ENCODE results near the gene CDKL4. TPM values are rescaled to one million over a fixed set of nuclear protein-coding genes. Genes with fewer than 3 reads are reported as not detected.

Gene CDKL4
- total RNA-seq, 6 experiments from 2014 or later: 0.14 to 0.54 (median 0.34) TPM; not detected in 1

GRCh38 chr2:39232141-39232540 lies 11.6 kb downstream of the CDKL4 start:
- no peaks in the 10 kb centered on the region; the same call in 1 of the 2 replicates for H3K9me3 Mint-ChIP-seq
- no peak for TF ChIP-seq CTCF (IDR thresholded peaks at IDR 0.05)
- H3K4me3 Mint-ChIP-seq: no peak overlapping the region; the same call in 1 of the 2 replicates
- peak overlapping the region; percentile 71 for H3K27ac Mint-ChIP-seq
- no peaks in the 10 kb centered on the region for H3K36me3 Mint-ChIP-seq (ENCODE audit: low read depth)
- peaks cover 38% of the 10 kb centered on the region for H3K4me1 Mint-ChIP-seq (ENCODE audit: low read depth)
- H3K27me3 Mint-ChIP-seq (ENCODE audit: insufficient read depth): peaks cover 2% of the 10 kb centered on the region; the same call in 1 of the 2 replicates
- DNase-seq: peak; percentile 80

- Mint-ChIP-seq H3K4me3 (peak overlapping the region; percentile 80), H3K4me1 (ENCODE audit: low read depth) (peaks cover 38% of the 10 kb centered on the region), H3K27ac (peak overlapping the region; percentile 19; the same call in 1 of the 2 replicates), H3K9me3 (no peaks in the 10 kb centered on the region), H3K36me3 (ENCODE audit: low read depth) (no peaks in the 10 kb centered on the region), H3K27me3 (ENCODE audit: insufficient read depth) (peaks cover 2% of the 10 kb centered on the region; the same call in 1 of the 2 replicates)
- TF ChIP-seq CTCF (IDR thresholded peaks at IDR 0.05): peak; percentile 21
- DNase-seq: no peak
Observed at GRCh38 chr2:39228413-39229209, 15.2 kb downstream of the CDKL4 start.

- Mint-ChIP-seq H3K27ac (no peak overlapping the region), H3K9me3 (no peaks in the 10 kb centered on the region), H3K27me3 (ENCODE audit: insufficient read depth) (peaks cover 2% of the 10 kb centered on the region; the same call in 1 of the 2 replicates), H3K4me3 (peak overlapping the region; percentile 80), H3K36me3 (ENCODE audit: low read depth) (no peaks in the 10 kb centered on the region), H3K4me1 (ENCODE audit: low read depth) (peaks cover 38% of the 10 kb centered on the region)
- TF ChIP-seq CTCF (IDR thresholded peaks at IDR 0.05): peak; percentile 97
- DNase-seq: peak; percentile 60
Observed at GRCh38 chr2:39227628-39228412, 15.9 kb downstream of the CDKL4 start.

GRCh38 chr2:39225567-39225966 lies 18.2 kb downstream of the CDKL4 start:
- no peak for TF ChIP-seq CTCF (IDR thresholded peaks at IDR 0.05)
- Mint-ChIP-seq H3K27me3 (ENCODE audit: insufficient read depth) (no peaks in the 10 kb centered on the region), H3K36me3 (ENCODE audit: low read depth) (no peaks in the 10 kb centered on the region), H3K9me3 (no peaks in the 10 kb centered on the region), H3K4me3 (no peak overlapping the region), H3K27ac (no peak overlapping the region), H3K4me1 (ENCODE audit: low read depth) (peaks cover 24% of the 10 kb centered on the region)
- DNase-seq: no peak

GRCh38 chr2:39223909-39224308 lies 19.9 kb downstream of the CDKL4 start:
- Mint-ChIP-seq H3K9me3 (no peaks in the 10 kb centered on the region), H3K4me1 (ENCODE audit: low read depth) (peaks cover 15% of the 10 kb centered on the region; the same call in 1 of the 2 replicates), H3K27ac (no peak overlapping the region), H3K4me3 (no peak overlapping the region), H3K36me3 (ENCODE audit: low read depth) (no peaks in the 10 kb centered on the region), H3K27me3 (ENCODE audit: insufficient read depth) (no peaks in the 10 kb centered on the region)
- no peak for TF ChIP-seq CTCF (IDR thresholded peaks at IDR 0.05)
- no peak for DNase-seq

Data from HFFc6 (cell line).